ENCODE measurements around the gene PRSS21. TPM values are rescaled to one million over a fixed set of nuclear protein-coding genes. Genes with fewer than 3 reads are reported as not detected.

The PRSS21 gene
- total and polyA plus RNA-seq, 4 donors, result 0.18 to 1.0 (median 0.26) TPM; not detected in 1

DNA sequence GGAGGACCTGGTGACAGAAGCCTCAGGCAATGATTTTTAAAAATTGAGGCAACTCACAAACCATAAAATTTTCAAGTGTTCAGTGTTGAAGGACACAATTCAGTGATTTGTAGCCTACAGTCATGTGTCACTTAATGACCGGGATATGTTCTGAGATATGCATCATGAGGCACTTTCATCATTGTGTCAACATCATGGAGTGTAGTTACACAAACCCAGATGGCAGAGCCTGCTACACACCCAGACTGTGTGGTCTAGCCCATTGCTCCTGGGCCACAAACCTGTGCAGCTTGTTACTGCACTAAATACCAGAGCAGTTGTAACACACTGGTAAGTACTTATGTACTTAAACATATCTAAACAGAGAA lies 17.2 kb upstream of the PRSS21 start:
- DNase-seq (ENCODE audit: low spot score), result no peak
- H3K36me3 ChIP-seq (ENCODE audit: control insufficient read depth in 4 of 4, insufficient read depth in 3 of 4, low read depth in 1 of 4, low read length in 3 of 4), result no peaks in the 10 kb centered on the region
- peaks cover 0 to 3% (median under 1%) of the 10 kb centered on the region in 4 donors for H3K27me3 ChIP-seq (ENCODE audit: control insufficient read depth in 4 of 4, insufficient read depth in 4 of 4, low read length in 3 of 4)
- H3K27ac ChIP-seq (ENCODE audit: low read depth in 1 of 2, low read length in 2 of 2), result no peak overlapping the region
- H3K4me3 ChIP-seq (ENCODE audit: low read depth in 1 of 3, low read length in 3 of 3), result no peak overlapping the region
- 84% methylated on average over 1 of the region's 1 CpG for WGBS
- TF ChIP-seq GABPA (IDR thresholded peaks at IDR 0.05 in 1 of 2, conservative IDR thresholded peaks at IDR 0.05 in 1 of 2), result no peak
- TF ChIP-seq, protein P1, sequence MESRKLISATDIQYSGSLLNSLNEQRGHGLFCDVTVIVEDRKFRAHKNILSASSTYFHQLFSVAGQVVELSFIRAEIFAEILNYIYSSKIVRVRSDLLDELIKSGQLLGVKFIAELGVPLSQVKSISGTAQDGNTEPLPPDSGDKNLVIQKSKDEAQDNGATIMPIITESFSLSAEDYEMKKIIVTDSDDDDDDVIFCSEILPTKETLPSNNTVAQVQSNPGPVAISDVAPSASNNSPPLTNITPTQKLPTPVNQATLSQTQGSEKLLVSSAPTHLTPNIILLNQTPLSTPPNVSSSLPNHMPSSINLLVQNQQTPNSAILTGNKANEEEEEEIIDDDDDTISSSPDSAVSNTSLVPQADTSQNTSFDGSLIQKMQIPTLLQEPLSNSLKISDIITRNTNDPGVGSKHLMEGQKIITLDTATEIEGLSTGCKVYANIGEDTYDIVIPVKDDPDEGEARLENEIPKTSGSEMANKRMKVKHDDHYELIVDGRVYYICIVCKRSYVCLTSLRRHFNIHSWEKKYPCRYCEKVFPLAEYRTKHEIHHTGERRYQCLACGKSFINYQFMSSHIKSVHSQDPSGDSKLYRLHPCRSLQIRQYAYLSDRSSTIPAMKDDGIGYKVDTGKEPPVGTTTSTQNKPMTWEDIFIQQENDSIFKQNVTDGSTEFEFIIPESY (IDR thresholded peaks at IDR 0.05), result no peak
- no peak for TF ChIP-seq JUND (IDR thresholded peaks at IDR 0.05)
- peaks cover 0 to 10% (median 5%) of the 10 kb centered on the region in 4 donors for H3K9me3 ChIP-seq (ENCODE audit: control insufficient read depth in 4 of 4, low read length in 3 of 4)
- no peak overlapping the region for H3K9ac ChIP-seq (ENCODE audit: low read depth in 1 of 2, low read length in 2 of 2)
- H3K4me1 ChIP-seq (ENCODE audit: control insufficient read depth in 4 of 4, insufficient read depth in 4 of 4, low read length in 3 of 4), result no peaks in the 10 kb centered on the region

DNA sequence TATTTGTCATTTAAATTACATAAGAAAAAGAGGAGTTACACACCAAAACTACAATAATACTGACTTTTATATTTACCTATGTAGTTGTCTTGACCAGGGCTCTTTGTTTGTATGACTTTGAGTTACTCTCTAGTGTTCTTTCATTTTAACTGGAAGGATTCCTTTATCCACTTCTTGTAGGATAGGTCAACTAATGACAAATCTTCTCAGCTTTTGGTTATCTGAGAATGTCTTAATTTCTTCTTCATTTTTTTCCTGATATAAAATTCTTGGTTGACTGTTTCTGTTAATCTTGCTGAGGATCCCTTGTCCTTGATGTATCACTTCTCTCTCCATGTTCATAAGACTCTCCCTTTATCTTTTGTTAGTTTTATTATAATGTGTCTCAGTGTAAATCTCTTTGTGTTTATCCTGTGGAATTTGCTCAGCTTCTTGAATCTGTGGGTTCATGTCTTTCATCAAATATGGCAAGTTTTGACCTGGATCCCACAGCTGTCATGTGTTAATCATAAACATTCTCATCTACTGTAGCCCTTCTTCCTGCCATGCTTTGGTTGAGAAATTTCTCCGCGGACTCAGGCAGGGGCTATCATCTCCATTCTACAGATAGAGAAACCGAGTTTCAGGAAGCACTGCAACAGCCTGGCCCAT lies 13.4 kb upstream of the PRSS21 start:
- H3K9ac ChIP-seq (ENCODE audit: low read depth in 1 of 2, low read length in 2 of 2), result no peak overlapping the region
- no peaks in the 10 kb centered on the region for H3K36me3 ChIP-seq (ENCODE audit: control insufficient read depth in 4 of 4, insufficient read depth in 3 of 4, low read depth in 1 of 4, low read length in 3 of 4)
- no peaks in the 10 kb centered on the region for H3K27me3 ChIP-seq (ENCODE audit: control insufficient read depth in 4 of 4, insufficient read depth in 4 of 4, low read length in 3 of 4)
- DNase-seq (ENCODE audit: low spot score), result no peak
- WGBS, result 77% methylated on average over 3 of the region's 3 CpGs
- TF ChIP-seq TAF1 (conservative IDR thresholded peaks at IDR 0.05) (no peak), FOXA1 (IDR thresholded peaks at IDR 0.05) (no peak), JUND (IDR thresholded peaks at IDR 0.05) (no peak), NR2F2 (IDR thresholded peaks at IDR 0.05) (no peak), HNF4A (conservative IDR thresholded peaks at IDR 0.05) (no peak), FOXA2 (IDR thresholded peaks at IDR 0.05) (no peak), EGR1 (IDR thresholded peaks at IDR 0.05; ENCODE audit: low read depth in 2 of 2) (no peak), RXRA (IDR thresholded peaks at IDR 0.05) (no peak)
- TF ChIP-seq, protein P2, sequence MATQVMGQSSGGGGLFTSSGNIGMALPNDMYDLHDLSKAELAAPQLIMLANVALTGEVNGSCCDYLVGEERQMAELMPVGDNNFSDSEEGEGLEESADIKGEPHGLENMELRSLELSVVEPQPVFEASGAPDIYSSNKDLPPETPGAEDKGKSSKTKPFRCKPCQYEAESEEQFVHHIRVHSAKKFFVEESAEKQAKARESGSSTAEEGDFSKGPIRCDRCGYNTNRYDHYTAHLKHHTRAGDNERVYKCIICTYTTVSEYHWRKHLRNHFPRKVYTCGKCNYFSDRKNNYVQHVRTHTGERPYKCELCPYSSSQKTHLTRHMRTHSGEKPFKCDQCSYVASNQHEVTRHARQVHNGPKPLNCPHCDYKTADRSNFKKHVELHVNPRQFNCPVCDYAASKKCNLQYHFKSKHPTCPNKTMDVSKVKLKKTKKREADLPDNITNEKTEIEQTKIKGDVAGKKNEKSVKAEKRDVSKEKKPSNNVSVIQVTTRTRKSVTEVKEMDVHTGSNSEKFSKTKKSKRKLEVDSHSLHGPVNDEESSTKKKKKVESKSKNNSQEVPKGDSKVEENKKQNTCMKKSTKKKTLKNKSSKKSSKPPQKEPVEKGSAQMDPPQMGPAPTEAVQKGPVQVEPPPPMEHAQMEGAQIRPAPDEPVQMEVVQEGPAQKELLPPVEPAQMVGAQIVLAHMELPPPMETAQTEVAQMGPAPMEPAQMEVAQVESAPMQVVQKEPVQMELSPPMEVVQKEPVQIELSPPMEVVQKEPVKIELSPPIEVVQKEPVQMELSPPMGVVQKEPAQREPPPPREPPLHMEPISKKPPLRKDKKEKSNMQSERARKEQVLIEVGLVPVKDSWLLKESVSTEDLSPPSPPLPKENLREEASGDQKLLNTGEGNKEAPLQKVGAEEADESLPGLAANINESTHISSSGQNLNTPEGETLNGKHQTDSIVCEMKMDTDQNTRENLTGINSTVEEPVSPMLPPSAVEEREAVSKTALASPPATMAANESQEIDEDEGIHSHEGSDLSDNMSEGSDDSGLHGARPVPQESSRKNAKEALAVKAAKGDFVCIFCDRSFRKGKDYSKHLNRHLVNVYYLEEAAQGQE (IDR thresholded peaks at IDR 0.05), result no peak
- TF ChIP-seq, protein P3, sequence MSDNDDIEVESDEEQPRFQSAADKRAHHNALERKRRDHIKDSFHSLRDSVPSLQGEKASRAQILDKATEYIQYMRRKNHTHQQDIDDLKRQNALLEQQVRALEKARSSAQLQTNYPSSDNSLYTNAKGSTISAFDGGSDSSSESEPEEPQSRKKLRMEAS (IDR thresholded peaks at IDR 0.05), result no peak
- no peaks in the 10 kb centered on the region for H3K4me1 ChIP-seq (ENCODE audit: control insufficient read depth in 4 of 4, insufficient read depth in 4 of 4, low read length in 3 of 4)
- H3K27ac ChIP-seq (ENCODE audit: low read depth in 1 of 2, low read length in 2 of 2), result no peak overlapping the region
- no peak overlapping the region for H3K4me3 ChIP-seq (ENCODE audit: low read depth in 1 of 3, low read length in 3 of 3)
- H3K9me3 ChIP-seq (ENCODE audit: control insufficient read depth in 4 of 4, low read length in 3 of 4), result peaks cover 0 to 10% (median 5%) of the 10 kb centered on the region in 4 donors

DNA sequence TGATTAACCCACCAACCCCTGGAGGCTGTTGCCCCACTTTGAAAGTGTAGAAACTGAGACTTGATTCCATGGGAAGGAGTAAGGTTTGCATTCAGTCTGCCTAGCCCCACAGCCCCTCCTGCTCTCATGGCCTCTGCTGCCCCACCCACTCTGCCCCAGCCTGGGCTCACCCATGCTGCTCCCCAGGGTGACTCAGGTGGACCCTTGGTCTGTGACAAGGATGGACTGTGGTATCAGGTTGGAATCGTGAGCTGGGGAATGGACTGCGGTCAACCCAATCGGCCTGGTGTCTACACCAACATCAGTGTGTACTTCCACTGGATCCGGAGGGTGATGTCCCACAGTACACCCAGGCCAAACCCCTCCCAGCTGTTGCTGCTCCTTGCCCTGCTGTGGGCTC lies 12.3 kb upstream of the PRSS21 start:
- H3K36me3 ChIP-seq (ENCODE audit: control insufficient read depth in 4 of 4, insufficient read depth in 3 of 4, low read depth in 1 of 4, low read length in 3 of 4), result no peaks in the 10 kb centered on the region
- H3K4me1 ChIP-seq (ENCODE audit: control insufficient read depth in 4 of 4, insufficient read depth in 4 of 4, low read length in 3 of 4), result no peaks in the 10 kb centered on the region
- no peaks in the 10 kb centered on the region for H3K27me3 ChIP-seq (ENCODE audit: control insufficient read depth in 4 of 4, insufficient read depth in 4 of 4, low read length in 3 of 4)
- H3K9me3 ChIP-seq (ENCODE audit: control insufficient read depth in 4 of 4, low read length in 3 of 4), result peaks cover 0 to 10% (median 5%) of the 10 kb centered on the region in 4 donors
- no peak for DNase-seq (ENCODE audit: low spot score)
- H3K9ac ChIP-seq (ENCODE audit: low read depth in 1 of 2, low read length in 2 of 2), result no peak overlapping the region
- WGBS, result 90% methylated on average over 4 of the region's 4 CpGs
- no peak overlapping the region for H3K27ac ChIP-seq (ENCODE audit: low read depth in 1 of 2, low read length in 2 of 2)
- TF ChIP-seq, protein P4, sequence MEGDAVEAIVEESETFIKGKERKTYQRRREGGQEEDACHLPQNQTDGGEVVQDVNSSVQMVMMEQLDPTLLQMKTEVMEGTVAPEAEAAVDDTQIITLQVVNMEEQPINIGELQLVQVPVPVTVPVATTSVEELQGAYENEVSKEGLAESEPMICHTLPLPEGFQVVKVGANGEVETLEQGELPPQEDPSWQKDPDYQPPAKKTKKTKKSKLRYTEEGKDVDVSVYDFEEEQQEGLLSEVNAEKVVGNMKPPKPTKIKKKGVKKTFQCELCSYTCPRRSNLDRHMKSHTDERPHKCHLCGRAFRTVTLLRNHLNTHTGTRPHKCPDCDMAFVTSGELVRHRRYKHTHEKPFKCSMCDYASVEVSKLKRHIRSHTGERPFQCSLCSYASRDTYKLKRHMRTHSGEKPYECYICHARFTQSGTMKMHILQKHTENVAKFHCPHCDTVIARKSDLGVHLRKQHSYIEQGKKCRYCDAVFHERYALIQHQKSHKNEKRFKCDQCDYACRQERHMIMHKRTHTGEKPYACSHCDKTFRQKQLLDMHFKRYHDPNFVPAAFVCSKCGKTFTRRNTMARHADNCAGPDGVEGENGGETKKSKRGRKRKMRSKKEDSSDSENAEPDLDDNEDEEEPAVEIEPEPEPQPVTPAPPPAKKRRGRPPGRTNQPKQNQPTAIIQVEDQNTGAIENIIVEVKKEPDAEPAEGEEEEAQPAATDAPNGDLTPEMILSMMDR (IDR thresholded peaks at IDR 0.05; ENCODE audit: low read depth, low read length, missing input control), result no peak
- no peak for TF ChIP-seq YY1 (IDR thresholded peaks at IDR 0.05)
- TF ChIP-seq, protein P5, sequence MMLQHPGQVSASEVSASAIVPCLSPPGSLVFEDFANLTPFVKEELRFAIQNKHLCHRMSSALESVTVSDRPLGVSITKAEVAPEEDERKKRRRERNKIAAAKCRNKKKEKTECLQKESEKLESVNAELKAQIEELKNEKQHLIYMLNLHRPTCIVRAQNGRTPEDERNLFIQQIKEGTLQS (IDR thresholded peaks at IDR 0.05), result no peak
- TF ChIP-seq, protein P3 (IDR thresholded peaks at IDR 0.05), result no peak
- no peak overlapping the region for H3K4me3 ChIP-seq (ENCODE audit: low read depth in 1 of 3, low read length in 3 of 3)

Measured in liver (tissue), 9 donors.